GM10248 (cell line): ENCODE measurements around the gene B4GALNT2.

Source experiments
- CTCF ChIA-PET: fragments of 300-600 bp; sonication (Branson Sonifier 250); formaldehyde crosslinking; extraction: SDS; loops from one replicate; lab custom pipeline; 2021; ENCODE audit warnings: antibody characterized with exemption; lab: Yijun Ruan, JAX
- POLR2A ChIA-PET: fragments of 350-650 bp; sonication (Branson Sonifier 250); formaldehyde crosslinking; extraction: SDS; loops from one replicate; lab custom pipeline; 2020; ENCODE audit warnings: antibody characterized with exemption; lab: Yijun Ruan, JAX
- DNase-seq: peaks from one replicate; pipeline ENCODE4 v3.0.0; 2012; ENCODE audit errors: extremely low spot score
- CTCF ChIP-seq: IDR thresholded peaks from 2 replicates; pipeline ENCODE4 v1.5.1; 2012; ENCODE audit warnings: mild to moderate bottlenecking, low read depth; ENCODE audit errors: extremely low read depth, missing control alignments, control extremely low read depth

B4GALNT2 gene

GRCh38 chr17:49223517-49224197 lies 91.1 kb downstream of the B4GALNT2 start:
- ChIA-PET POLR2A (interaction anchor here (1.7 kb wide), 1 partner anchor 10 kb away, joined by 4 read pairs; no protein-coding TSS in a partner anchor), CTCF (interaction anchor here (0.8 to 8.7 kb wide), 9 partner anchors 8 to 176 kb away, joined by 3 to 143 read pairs (median 5); partner anchors contain the start of genes ABI3 and GNGT2)
- peak; percentile 69 for DNase-seq
- TF ChIP-seq CTCF: peak; percentile 87

- DNase-seq: no peak
- no peak for TF ChIP-seq CTCF
- CTCF ChIA-PET: interaction anchor here (0.8 to 8.7 kb wide), 7 partner anchors 8 to 175 kb away, joined by 3 to 143 read pairs (median 3); partner anchors contain the start of genes ABI3 and GNGT2
- POLR2A ChIA-PET: interaction anchor here (1.7 kb wide), 1 partner anchor 11 kb away, joined by 4 read pairs; no protein-coding TSS in a partner anchor
Measured at GRCh38 chr17:49224198-49224996, 91.8 kb downstream of the B4GALNT2 start.

- ChIA-PET CTCF (interaction anchor here (1.0 to 8.7 kb wide), 6 partner anchors 12 to 175 kb away, joined by 3 to 143 read pairs (median 38); partner anchors contain the start of genes ABI3 and GNGT2), POLR2A (interaction anchor here (1.7 kb wide), 1 partner anchor 11 kb away, joined by 4 read pairs; no protein-coding TSS in a partner anchor)
- TF ChIP-seq CTCF: no peak
- DNase-seq: no peak
Measured at GRCh38 chr17:49224997-49225337, 92.4 kb downstream of the B4GALNT2 start.

GRCh38 chr17:49225554-49226236 lies 93.1 kb downstream of the B4GALNT2 start:
- POLR2A ChIA-PET: interaction anchor here (1.7 kb wide), 1 partner anchor 12 kb away, joined by 4 read pairs; no protein-coding TSS in a partner anchor
- DNase-seq: no peak
- no peak for TF ChIP-seq CTCF
- CTCF ChIA-PET: interaction anchor here (0.9 to 8.7 kb wide), 7 partner anchors 13 to 347 kb away, joined by 3 to 143 read pairs (median 5); partner anchors contain the start of genes ABI3 and GNGT2
